B cell (primary cell): ENCODE data around the gene GTF2A1L. TPM values are rescaled to one million over a fixed set of nuclear protein-coding genes. Genes with fewer than 3 reads are reported as not detected.

ENCODE experiments used
- ATAC-seq: fragments of 200-7000 bp; cut with Tn5 transposase; one replicate; pipeline ENCODE4 v1.10.0; 2021; ENCODE audit warnings: low read depth, mild to moderate bottlenecking, moderate number of reproducible peaks, moderate library complexity
- CTCF ChIA-PET: fragments of 350-600 bp; sonication (Branson Sonifier 250); formaldehyde crosslinking; loops from one replicate; lab custom pipeline; 2021; ENCODE audit warnings: antibody characterized with exemption, inconsistent platforms; lab: Charles Lee
- POLR2A ChIA-PET: fragments of 350-600 bp; sonication (Branson Sonifier 250); formaldehyde crosslinking; loops from one replicate; lab custom pipeline; 2021; ENCODE audit warnings: antibody characterized with exemption; lab: Charles Lee
- DNase-seq: peaks from one replicate; pipeline ENCODE4 v3.0.0; 2013
- H2AFZ ChIP-seq: 2 replicates; pipeline ENCODE4 v1.6.1; 2012; ENCODE audit warnings: mild to moderate bottlenecking, low read depth, low read length; ENCODE audit not compliant: insufficient read depth, poor library complexity, severe bottlenecking
- H3K27ac ChIP-seq, 2 donors: 1 replicate in 1 of 2; 2 replicates in 1 of 2; pipeline ENCODE4 v1.5.1; 2012 to 2013; ENCODE audit warnings: low read length in 2 of 2, mild to moderate bottlenecking in 2 of 2, moderate library complexity in 1 of 2
- H3K27me3 ChIP-seq, 4 experiments: fragments of 200-600 bp in 1 of 4; sonication (generic) in 1 of 4; replicated peaks in 1 of 4; 1 replicate in 2 of 4; 2 replicates in 2 of 4; pipeline versions ENCODE4 v1.6.1 to v1.7.0; 2013 to 2016; ENCODE audit warnings: low read length in 3 of 4, mild to moderate bottlenecking in 2 of 4, mixed read lengths in 1 of 4, moderate library complexity in 1 of 4; ENCODE audit not compliant: insufficient read depth in 4 of 4, control insufficient read depth in 3 of 4; ENCODE audit errors: control extremely low read depth in 1 of 4
- H3K36me3 ChIP-seq, 2 experiments: replicated peaks in 1 of 2; 1 replicate in 1 of 2; 2 replicates in 1 of 2; pipeline versions ENCODE4 v1.6.1 to v1.7.1; 2013; ENCODE audit warnings: low read length in 1 of 2; ENCODE audit not compliant: insufficient read depth in 2 of 2, control insufficient read depth in 1 of 2; ENCODE audit errors: control extremely low read depth in 1 of 2, extremely low read depth in 1 of 2
- H3K4me1 ChIP-seq, 2 donors: fragments of 200-600 bp in 1 of 2; sonication (generic) in 1 of 2; 1 replicate in 1 of 2; 2 replicates in 1 of 2; pipeline versions ENCODE4 v1.5.1 to v1.6.1; 2013 to 2017; ENCODE audit warnings: low read length in 2 of 2; ENCODE audit not compliant: control insufficient read depth in 2 of 2, insufficient read depth in 2 of 2
- H3K4me2 ChIP-seq: replicated peaks from 2 replicates; pipeline ENCODE3; 2012; ENCODE audit warnings: mild to moderate bottlenecking, low read depth, low read length; ENCODE audit not compliant: poor library complexity, severe bottlenecking
- H3K4me3 ChIP-seq, 5 experiments: fragments of 200-600 bp in 1 of 5; sonication (generic) in 1 of 5; 1 replicate in 3 of 5; 2 replicates in 2 of 5; pipeline versions ENCODE4 v1.5.1 to v1.7.0; 2011 to 2016; ENCODE audit warnings: low read length in 4 of 5, mild to moderate bottlenecking in 4 of 5, low read depth in 2 of 5, control low read depth in 1 of 5, moderate library complexity in 1 of 5; ENCODE audit not compliant: insufficient read depth in 1 of 5; ENCODE audit errors: control extremely low read depth in 1 of 5, extremely low read depth in 1 of 5
- H3K79me2 ChIP-seq: fragments of 200-600 bp; sonication (generic); one replicate; pipeline ENCODE4 v1.6.0; 2016; ENCODE audit warnings: low read length; ENCODE audit not compliant: control insufficient read depth, insufficient read depth
- H3K9ac ChIP-seq: fragments of 200-600 bp; sonication (generic); 2 replicates; pipeline ENCODE4 v1.6.1; 2017; ENCODE audit warnings: mild to moderate bottlenecking, low read length, moderate library complexity
- H3K9me3 ChIP-seq, 3 donors: one replicate each; pipeline versions ENCODE4 v1.6.1 to v1.7.1; 2013; ENCODE audit warnings: low read length in 2 of 3; ENCODE audit not compliant: control insufficient read depth in 2 of 3, insufficient read depth in 1 of 3; ENCODE audit errors: control extremely low read depth in 1 of 3
- H4K20me1 ChIP-seq: 2 replicates; pipeline ENCODE4 v1.6.0; 2012; ENCODE audit warnings: mild to moderate bottlenecking, low read length; ENCODE audit not compliant: insufficient read depth, control insufficient read depth, poor library complexity, severe bottlenecking
- H3K27ac Mint-ChIP-seq: one replicate; pipeline ENCODE4 v1.8.0; 2021; ENCODE audit warnings: mixed read lengths
- H3K27me3 Mint-ChIP-seq: one replicate; pipeline ENCODE4 v1.8.0; 2021; ENCODE audit warnings: mixed read lengths
- H3K4me1 Mint-ChIP-seq: one replicate; pipeline ENCODE4 v1.8.0; 2021; ENCODE audit warnings: mixed read lengths
- H3K4me3 Mint-ChIP-seq: one replicate; pipeline ENCODE4 v1.8.0; 2021; ENCODE audit warnings: mixed read lengths
- H3K9me3 Mint-ChIP-seq: one replicate; pipeline ENCODE4 v1.8.0; 2022; ENCODE audit warnings: mixed read lengths; ENCODE audit not compliant: insufficient read depth
- CTCF ChIP-seq: fragments of 200-600 bp; IDR thresholded peaks from one replicate; pipeline ENCODE4 v1.8.0; 2022; ENCODE audit warnings: antibody characterized with exemption, mild to moderate bottlenecking
- EZH2 ChIP-seq: IDR thresholded peaks from 2 replicates; pipeline ENCODE4 v1.6.1; 2012; ENCODE audit warnings: borderline replicate concordance, low read depth, mild to moderate bottlenecking, moderate library complexity, low read length; ENCODE audit not compliant: insufficient read depth, poor library complexity, severe bottlenecking
- WGBS: methylation state at CpG from one replicate; pipeline ENCODE4 v1.1.5; 2013; ENCODE audit warnings: missing lambda C conversion rate; ENCODE audit not compliant: insufficient coverage; 5-methylcytosine and 5-hydroxymethylcytosine counted together
- intact Hi-C: fragments of 100-400 bp; cut with micrococcal nuclease; formaldehyde crosslinking; loops from one replicate; pipeline ENCODE4 v1.10.0; 2022
- polyA plus RNA-seq: library from polyadenylated mRNA; depleted of rRNA; stranded (reverse); fragments of >200 nt; gene quantifications from 2 replicates; pipeline ENCODE4 v1.2.3, GENCODE V29; 2012
- total RNA-seq, 2 donors: library from RNA; stranded (reverse); fragments of 120-200 nt in 1 of 2; gene quantifications; 1 replicate in 1 of 2; 2 replicates in 1 of 2; pipeline versions ENCODE4 v1.2.3 to v1.2.4, GENCODE V29; 2013 to 2022

Gene GTF2A1L
- total and polyA plus RNA-seq, 2 donors (not counting 1 experiment from before 2014, with no cell fraction given), result not detected

DNA sequence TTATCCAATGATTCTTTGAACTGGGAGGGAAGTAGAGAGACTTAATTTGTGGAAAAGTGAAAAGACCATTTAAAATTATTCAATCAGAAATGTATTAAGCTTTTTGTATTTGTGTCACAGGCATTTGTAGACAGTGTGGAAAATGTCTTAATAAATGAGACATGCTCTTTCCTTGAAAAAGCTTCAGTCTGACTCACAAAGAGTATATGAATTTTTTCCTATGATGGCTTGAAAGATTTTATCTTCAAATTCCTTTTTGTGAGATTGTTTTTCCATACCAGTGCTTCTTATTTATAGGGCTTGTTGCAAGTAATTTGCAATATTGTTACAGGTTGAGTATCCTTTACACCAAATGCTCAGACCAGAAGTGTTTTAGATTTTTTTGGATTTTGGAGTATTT is 48.2 kb upstream of the GTF2A1L start:
- Histone ChIP-seq H3K9me3 (no peaks in the 10 kb centered on the region), H3K4me3 (no peak overlapping the region), H3K4me2 (no peak overlapping the region), H3K9ac (no peak overlapping the region), H3K4me1 (no peaks in the 10 kb centered on the region), H3K27me3 (peaks cover 0 to 3% (median 0%) of the 10 kb centered on the region in 4 experiments), H2AFZ (no peak overlapping the region), H3K79me2 (no peaks in the 10 kb centered on the region), H4K20me1 (no peaks in the 10 kb centered on the region), H3K27ac (no peak overlapping the region), H3K36me3 (no peaks in the 10 kb centered on the region)
- CTCF ChIA-PET, result no interaction called here
- H3K27ac Mint-ChIP-seq, result no peak overlapping the region
- no peaks in the 10 kb centered on the region for H3K9me3 Mint-ChIP-seq
- no peak for ATAC-seq
- intact Hi-C loops, result no loop called here
- POLR2A ChIA-PET, result no interaction called here
- no peaks in the 10 kb centered on the region for H3K4me1 Mint-ChIP-seq
- H3K4me3 Mint-ChIP-seq, result no peak overlapping the region
- peaks cover 27% of the 10 kb centered on the region for H3K27me3 Mint-ChIP-seq
- no peak for DNase-seq
- TF ChIP-seq EZH2, result no peak
- no peak for TF ChIP-seq CTCF

DNA sequence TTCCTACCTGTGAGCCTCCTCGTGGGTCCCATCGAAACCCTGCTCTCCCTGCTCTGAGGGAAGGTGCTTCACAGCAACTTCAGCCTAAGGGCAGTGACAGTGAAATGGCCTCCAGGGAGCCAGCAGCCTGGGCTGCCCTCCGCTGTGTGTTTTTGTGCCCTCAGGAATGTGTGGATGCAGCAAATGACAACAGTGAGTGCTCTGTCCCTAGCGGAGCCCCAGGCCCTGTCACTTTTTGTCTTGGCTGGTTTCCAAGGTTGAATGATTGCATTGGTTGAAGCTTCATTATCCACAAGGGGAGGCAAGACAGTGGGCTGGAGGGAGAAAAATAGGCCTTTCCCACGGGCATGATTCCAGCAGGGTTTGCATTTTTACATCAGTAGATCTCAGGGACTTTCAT is 44.8 kb upstream of the GTF2A1L start:
- POLR2A ChIA-PET, result no interaction called here
- H3K4me3 ChIP-seq, result no peak overlapping the region
- H3K4me2 ChIP-seq, result no peak overlapping the region
- CTCF ChIA-PET, result no interaction called here
- H3K36me3 ChIP-seq, result no peaks in the 10 kb centered on the region
- no peaks in the 10 kb centered on the region for H3K79me2 ChIP-seq
- H3K27me3 ChIP-seq, result no peaks in the 10 kb centered on the region
- no peaks in the 10 kb centered on the region for H3K4me1 ChIP-seq
- DNase-seq (no peak), ATAC-seq (no peak)
- 94% methylated on average over 5 of the region's 5 CpGs for WGBS
- Mint-ChIP-seq H3K27ac (no peak overlapping the region), H3K4me1 (peaks cover 4% of the 10 kb centered on the region), H3K9me3 (no peaks in the 10 kb centered on the region), H3K4me3 (no peak overlapping the region), H3K27me3 (peaks cover 14% of the 10 kb centered on the region)
- no peaks in the 10 kb centered on the region for H4K20me1 ChIP-seq
- TF ChIP-seq CTCF (no peak), EZH2 (no peak)
- no peak overlapping the region for H3K27ac ChIP-seq
- intact Hi-C loops, result no loop called here
- no peak overlapping the region for H2AFZ ChIP-seq
- no peaks in the 10 kb centered on the region for H3K9me3 ChIP-seq
- H3K9ac ChIP-seq, result no peak overlapping the region
